ENCODE measurements around the gene SLC34A3. TPM values are rescaled to one million over a fixed set of nuclear protein-coding genes. Genes with fewer than 3 reads are reported as not detected.

SLC34A3 gene
- total RNA-seq, 1 experiment from 2014 or later = 0.13 TPM

DNA sequence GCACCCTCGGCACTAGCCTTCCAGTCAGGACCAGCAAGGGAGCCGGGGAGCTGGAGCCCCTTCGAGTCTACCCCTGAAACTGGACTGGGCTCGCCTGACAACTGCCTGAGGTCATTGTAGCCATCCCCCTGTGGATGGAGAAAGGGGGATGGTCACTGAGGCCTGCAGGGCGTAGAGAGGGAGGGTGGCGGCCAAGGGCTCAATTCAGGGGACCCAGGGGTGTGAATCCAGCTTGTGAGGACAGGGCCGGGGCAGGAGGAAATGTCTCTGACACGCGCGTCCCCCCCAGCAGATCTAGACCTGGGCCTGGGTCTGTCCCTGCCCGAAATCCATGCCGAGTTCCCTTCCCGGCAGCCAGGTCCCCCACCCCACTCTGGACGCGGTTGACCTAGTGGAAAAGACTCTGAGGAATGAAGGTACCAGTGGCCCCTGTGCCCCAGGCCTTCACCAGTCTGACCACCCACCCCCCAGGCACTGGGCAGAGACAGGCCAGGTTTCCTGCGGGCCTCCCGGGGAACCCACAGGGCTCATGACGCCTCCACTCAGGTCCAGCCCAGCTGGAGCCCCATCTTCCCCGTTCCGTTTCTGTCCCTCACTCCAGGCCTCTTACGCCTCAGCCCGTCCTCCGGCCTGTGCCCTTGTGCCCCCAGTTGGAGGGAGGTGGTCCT, 805 bp downstream of the SLC34A3 start:
- H3K27me3 Mint-ChIP-seq (ENCODE audit: low read depth) = no peaks in the 10 kb centered on the region
- TF ChIP-seq OVOL2 (CRISPR knock-in tag; IDR thresholded peaks at IDR 0.05; ENCODE audit: borderline replicate concordance) (no peak), KAT7 (CRISPR knock-in tag; IDR thresholded peaks at IDR 0.05; ENCODE audit: borderline replicate concordance) (no peak), CREM (CRISPR knock-in tag; IDR thresholded peaks at IDR 0.05) (no peak), ZNF138 (CRISPR knock-in tag; conservative IDR thresholded peaks at IDR 0.05) (no peak), SOX15 (CRISPR knock-in tag; IDR thresholded peaks at IDR 0.05) (no peak)
- TF ChIP-seq, protein P1, sequence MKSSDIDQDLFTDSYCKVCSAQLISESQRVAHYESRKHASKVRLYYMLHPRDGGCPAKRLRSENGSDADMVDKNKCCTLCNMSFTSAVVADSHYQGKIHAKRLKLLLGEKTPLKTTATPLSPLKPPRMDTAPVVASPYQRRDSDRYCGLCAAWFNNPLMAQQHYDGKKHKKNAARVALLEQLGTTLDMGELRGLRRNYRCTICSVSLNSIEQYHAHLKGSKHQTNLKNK (CRISPR knock-in tag; IDR thresholded peaks at IDR 0.05) = no peak
- TF ChIP-seq, protein P2, sequence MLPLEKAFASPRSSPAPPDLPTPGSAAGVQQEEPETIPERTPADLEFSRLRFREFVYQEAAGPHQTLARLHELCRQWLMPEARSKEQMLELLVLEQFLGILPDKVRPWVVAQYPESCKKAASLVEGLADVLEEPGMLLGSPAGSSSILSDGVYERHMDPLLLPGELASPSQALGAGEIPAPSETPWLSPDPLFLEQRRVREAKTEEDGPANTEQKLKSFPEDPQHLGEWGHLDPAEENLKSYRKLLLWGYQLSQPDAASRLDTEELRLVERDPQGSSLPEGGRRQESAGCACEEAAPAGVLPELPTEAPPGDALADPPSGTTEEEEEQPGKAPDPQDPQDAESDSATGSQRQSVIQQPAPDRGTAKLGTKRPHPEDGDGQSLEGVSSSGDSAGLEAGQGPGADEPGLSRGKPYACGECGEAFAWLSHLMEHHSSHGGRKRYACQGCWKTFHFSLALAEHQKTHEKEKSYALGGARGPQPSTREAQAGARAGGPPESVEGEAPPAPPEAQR (CRISPR knock-in tag; IDR thresholded peaks at IDR 0.05) = no peak
- TF ChIP-seq, protein P3, sequence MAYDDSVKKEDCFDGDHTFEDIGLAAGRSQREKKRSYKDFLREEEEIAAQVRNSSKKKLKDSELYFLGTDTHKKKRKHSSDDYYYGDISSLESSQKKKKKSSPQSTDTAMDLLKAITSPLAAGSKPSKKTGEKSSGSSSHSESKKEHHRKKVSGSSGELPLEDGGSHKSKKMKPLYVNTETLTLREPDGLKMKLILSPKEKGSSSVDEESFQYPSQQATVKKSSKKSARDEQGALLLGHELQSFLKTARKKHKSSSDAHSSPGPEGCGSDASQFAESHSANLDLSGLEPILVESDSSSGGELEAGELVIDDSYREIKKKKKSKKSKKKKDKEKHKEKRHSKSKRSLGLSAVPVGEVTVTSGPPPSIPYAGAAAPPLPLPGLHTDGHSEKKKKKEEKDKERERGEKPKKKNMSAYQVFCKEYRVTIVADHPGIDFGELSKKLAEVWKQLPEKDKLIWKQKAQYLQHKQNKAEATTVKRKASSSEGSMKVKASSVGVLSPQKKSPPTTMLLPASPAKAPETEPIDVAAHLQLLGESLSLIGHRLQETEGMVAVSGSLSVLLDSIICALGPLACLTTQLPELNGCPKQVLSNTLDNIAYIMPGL (CRISPR knock-in tag; IDR thresholded peaks at IDR 0.05) = no peak
- TF ChIP-seq, protein P4, sequence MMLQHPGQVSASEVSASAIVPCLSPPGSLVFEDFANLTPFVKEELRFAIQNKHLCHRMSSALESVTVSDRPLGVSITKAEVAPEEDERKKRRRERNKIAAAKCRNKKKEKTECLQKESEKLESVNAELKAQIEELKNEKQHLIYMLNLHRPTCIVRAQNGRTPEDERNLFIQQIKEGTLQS (CRISPR knock-in tag; conservative IDR thresholded peaks at IDR 0.05) = no peak
- TF ChIP-seq, protein P5, sequence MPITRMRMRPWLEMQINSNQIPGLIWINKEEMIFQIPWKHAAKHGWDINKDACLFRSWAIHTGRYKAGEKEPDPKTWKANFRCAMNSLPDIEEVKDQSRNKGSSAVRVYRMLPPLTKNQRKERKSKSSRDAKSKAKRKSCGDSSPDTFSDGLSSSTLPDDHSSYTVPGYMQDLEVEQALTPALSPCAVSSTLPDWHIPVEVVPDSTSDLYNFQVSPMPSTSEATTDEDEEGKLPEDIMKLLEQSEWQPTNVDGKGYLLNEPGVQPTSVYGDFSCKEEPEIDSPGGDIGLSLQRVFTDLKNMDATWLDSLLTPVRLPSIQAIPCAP (CRISPR knock-in tag; IDR thresholded peaks at IDR 0.05) = no peak
- TF ChIP-seq, protein P6, sequence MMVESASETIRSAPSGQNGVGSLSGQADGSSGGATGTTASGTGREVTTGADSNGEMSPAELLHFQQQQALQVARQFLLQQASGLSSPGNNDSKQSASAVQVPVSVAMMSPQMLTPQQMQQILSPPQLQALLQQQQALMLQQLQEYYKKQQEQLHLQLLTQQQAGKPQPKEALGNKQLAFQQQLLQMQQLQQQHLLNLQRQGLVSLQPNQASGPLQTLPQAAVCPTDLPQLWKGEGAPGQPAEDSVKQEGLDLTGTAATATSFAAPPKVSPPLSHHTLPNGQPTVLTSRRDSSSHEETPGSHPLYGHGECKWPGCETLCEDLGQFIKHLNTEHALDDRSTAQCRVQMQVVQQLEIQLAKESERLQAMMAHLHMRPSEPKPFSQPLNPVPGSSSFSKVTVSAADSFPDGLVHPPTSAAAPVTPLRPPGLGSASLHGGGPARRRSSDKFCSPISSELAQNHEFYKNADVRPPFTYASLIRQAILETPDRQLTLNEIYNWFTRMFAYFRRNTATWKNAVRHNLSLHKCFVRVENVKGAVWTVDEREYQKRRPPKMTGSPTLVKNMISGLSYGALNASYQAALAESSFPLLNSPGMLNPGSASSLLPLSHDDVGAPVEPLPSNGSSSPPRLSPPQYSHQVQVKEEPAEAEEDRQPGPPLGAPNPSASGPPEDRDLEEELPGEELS (CRISPR knock-in tag; IDR thresholded peaks at IDR 0.05) = no peak
- TF ChIP-seq, protein P7, sequence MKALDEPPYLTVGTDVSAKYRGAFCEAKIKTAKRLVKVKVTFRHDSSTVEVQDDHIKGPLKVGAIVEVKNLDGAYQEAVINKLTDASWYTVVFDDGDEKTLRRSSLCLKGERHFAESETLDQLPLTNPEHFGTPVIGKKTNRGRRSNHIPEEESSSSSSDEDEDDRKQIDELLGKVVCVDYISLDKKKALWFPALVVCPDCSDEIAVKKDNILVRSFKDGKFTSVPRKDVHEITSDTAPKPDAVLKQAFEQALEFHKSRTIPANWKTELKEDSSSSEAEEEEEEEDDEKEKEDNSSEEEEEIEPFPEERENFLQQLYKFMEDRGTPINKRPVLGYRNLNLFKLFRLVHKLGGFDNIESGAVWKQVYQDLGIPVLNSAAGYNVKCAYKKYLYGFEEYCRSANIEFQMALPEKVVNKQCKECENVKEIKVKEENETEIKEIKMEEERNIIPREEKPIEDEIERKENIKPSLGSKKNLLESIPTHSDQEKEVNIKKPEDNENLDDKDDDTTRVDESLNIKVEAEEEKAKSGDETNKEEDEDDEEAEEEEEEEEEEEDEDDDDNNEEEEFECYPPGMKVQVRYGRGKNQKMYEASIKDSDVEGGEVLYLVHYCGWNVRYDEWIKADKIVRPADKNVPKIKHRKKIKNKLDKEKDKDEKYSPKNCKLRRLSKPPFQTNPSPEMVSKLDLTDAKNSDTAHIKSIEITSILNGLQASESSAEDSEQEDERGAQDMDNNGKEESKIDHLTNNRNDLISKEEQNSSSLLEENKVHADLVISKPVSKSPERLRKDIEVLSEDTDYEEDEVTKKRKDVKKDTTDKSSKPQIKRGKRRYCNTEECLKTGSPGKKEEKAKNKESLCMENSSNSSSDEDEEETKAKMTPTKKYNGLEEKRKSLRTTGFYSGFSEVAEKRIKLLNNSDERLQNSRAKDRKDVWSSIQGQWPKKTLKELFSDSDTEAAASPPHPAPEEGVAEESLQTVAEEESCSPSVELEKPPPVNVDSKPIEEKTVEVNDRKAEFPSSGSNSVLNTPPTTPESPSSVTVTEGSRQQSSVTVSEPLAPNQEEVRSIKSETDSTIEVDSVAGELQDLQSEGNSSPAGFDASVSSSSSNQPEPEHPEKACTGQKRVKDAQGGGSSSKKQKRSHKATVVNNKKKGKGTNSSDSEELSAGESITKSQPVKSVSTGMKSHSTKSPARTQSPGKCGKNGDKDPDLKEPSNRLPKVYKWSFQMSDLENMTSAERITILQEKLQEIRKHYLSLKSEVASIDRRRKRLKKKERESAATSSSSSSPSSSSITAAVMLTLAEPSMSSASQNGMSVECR (CRISPR knock-in tag; IDR thresholded peaks at IDR 0.05; ENCODE audit: borderline replicate concordance) = no peak
- TF ChIP-seq, protein P8, sequence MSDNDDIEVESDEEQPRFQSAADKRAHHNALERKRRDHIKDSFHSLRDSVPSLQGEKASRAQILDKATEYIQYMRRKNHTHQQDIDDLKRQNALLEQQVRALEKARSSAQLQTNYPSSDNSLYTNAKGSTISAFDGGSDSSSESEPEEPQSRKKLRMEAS (CRISPR knock-in tag; IDR thresholded peaks at IDR 0.05) = no peak
- TF ChIP-seq, protein P9, sequence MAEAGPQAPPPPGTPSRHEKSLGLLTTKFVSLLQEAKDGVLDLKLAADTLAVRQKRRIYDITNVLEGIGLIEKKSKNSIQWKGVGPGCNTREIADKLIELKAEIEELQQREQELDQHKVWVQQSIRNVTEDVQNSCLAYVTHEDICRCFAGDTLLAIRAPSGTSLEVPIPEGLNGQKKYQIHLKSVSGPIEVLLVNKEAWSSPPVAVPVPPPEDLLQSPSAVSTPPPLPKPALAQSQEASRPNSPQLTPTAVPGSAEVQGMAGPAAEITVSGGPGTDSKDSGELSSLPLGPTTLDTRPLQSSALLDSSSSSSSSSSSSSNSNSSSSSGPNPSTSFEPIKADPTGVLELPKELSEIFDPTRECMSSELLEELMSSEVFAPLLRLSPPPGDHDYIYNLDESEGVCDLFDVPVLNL (CRISPR knock-in tag; IDR thresholded peaks at IDR 0.05; ENCODE audit: borderline replicate concordance, low read depth) = no peak
- ChIA-PET POLR2A (no interaction called here), CTCF (interaction anchor here (1.2 kb wide), 1 partner anchor 185 kb away, joined by 4 read pairs; the partner anchor contains the start of gene NPDC1)
- H3K9me3 Mint-ChIP-seq = no peaks in the 10 kb centered on the region
- no peaks in the 10 kb centered on the region for H3K36me3 Mint-ChIP-seq
- no peak overlapping the region for H3K27ac Mint-ChIP-seq
- peaks cover 11% of the 10 kb centered on the region for H3K4me1 Mint-ChIP-seq
- H3K4me3 Mint-ChIP-seq = no peak overlapping the region
- DNase-seq (ENCODE audit: low spot score) (no peak), ATAC-seq (no peak)

All from WTC11 (cell line).